ENCODE results near the gene ASTN2.

DNA sequence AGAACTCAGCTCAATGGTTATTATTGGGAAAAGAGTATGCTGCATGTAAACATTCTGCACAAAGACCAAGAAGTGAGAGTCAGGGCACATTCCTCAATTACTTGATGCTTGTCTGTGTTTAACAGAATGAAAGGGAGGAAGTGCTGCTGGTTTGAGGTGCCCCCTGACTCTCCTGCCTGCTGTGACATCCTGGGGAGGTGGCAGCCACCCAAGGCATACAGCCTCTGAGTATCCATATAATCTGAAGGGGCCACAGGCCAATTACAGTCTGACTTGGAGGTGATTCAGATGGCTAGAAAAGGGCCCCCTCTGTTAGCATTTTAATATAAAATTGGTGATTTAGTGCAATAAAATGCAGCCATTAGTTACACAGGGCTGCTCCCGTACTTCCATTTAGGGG lies 313.8 kb downstream of the ASTN2 start:
- TF ChIP-seq, protein P1, sequence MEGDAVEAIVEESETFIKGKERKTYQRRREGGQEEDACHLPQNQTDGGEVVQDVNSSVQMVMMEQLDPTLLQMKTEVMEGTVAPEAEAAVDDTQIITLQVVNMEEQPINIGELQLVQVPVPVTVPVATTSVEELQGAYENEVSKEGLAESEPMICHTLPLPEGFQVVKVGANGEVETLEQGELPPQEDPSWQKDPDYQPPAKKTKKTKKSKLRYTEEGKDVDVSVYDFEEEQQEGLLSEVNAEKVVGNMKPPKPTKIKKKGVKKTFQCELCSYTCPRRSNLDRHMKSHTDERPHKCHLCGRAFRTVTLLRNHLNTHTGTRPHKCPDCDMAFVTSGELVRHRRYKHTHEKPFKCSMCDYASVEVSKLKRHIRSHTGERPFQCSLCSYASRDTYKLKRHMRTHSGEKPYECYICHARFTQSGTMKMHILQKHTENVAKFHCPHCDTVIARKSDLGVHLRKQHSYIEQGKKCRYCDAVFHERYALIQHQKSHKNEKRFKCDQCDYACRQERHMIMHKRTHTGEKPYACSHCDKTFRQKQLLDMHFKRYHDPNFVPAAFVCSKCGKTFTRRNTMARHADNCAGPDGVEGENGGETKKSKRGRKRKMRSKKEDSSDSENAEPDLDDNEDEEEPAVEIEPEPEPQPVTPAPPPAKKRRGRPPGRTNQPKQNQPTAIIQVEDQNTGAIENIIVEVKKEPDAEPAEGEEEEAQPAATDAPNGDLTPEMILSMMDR (IDR thresholded peaks at IDR 0.05) = no peak
- TF ChIP-seq POLR2AphosphoS5 (IDR thresholded peaks at IDR 0.05) = no peak
- TF ChIP-seq POLR2A (IDR thresholded peaks at IDR 0.05) = no peak

All from prostate gland (tissue), 2 donors.